ENCODE data around the gene ZNF557.

The ZNF557 gene

GRCh38 chr19:7126132-7126531 is 56.6 kb downstream of the ZNF557 start:
- DNase-seq (ENCODE audit: low read depth), result no peak

GRCh38 chr19:7130043-7130442 is 60.5 kb downstream of the ZNF557 start:
- DNase-seq (ENCODE audit: low read depth), result no peak

- no peak for DNase-seq (ENCODE audit: low read depth)
These were observed 62.6 kb downstream of the ZNF557 start for GRCh38 chr19:7132054-7132453.

- no peak for DNase-seq (ENCODE audit: low read depth)
These were observed 67.6 kb downstream of the ZNF557 start for GRCh38 chr19:7137120-7137519.

Data from stimulated activated CD8-positive, alpha-beta memory T cell treated with anti-CD3 and anti-CD28 coated beads, Interleukin-15, amount 100 ng/mL, for 24 hours (primary cell).